ENCODE results near the gene MYO5B. TPM values are rescaled to one million over a fixed set of nuclear protein-coding genes. Genes with fewer than 3 reads are reported as not detected.

MYO5B gene
- total RNA-seq, 1 donor from 2014 or later, result 63.1 TPM

DNA sequence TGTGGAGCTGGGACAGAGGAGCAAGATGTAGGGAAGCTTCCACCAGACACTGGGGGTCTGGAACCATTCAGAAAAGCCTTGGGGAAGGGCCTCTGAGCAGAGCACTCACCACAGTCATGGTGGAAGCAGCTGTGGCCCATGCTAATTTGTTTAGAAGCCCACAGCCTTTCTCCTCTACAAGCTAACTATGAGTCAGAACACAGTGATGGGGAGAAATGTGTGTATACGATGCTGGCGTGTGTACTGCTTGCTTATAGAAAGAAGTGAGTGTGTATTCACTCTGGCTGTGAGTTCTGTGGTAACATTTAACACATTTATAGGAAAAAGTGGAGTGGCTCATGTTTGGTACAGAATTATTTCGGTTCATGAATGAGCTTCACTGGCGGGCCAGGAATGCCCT lies 224.6 kb downstream of the MYO5B start:
- DNase-seq (ENCODE audit: low spot score), result no peak

DNA sequence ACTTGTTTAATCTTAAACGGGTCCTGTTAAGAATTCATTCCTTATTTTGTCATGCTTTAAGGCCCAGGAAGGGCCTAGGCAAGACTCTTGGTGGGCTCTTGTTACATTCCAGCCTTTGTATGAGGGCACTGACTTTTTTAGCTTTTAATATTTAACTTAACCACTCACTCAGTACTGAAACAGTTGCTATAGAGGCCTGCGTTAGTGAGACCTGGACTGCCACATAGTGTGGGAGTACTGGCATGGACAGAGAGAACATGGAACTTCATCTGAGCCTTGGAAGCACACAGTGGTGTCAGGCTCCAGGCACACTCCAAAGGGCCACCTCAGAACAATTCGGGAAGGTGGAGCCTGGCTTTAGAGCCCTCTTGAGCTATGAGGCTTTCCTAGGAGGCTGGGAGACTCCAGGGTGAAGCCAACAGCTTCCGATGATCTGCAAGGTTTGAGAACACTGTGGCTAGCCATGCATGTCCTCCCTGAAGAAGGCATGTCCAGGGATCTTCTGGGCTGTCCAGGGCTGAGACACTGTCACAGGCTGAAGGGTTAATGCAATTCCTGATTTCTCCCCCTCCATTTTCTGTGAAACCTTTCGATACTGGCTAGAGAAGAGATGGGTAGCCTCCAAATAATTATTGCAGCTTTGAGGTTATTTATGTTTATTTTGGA lies 226.2 kb downstream of the MYO5B start:
- no peak for DNase-seq (ENCODE audit: low spot score)

DNA sequence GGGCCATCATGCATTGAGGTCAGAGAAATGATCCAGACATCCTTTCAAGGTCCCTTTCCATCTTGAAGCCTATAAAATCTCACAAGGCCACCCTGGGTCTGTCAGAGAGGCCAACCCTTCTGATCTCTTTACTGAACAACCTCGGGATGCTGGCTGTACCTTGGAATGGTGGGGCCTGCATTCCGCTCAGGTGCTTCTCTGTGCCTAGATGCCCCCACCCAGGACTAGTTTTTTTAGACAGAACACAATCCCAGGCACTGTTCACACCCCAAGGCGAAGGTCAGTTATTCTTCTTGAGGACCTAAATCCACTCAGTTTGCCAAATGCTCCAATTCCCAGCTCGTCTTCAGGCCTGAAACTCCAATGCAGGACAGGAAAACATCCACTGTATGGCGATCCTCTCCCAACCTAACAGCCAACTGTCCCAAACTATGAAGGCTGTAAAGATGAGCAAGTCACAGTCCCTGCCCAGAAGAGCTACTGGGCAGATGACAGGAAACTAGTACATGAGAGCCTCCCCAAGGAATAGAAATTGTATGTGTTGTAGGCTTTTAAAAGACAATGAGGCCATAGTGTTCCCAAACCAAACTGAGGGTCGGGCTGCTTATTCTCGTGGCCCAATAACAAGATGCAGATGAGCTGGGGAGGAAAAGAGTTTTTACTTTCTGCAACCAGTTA lies 227.2 kb downstream of the MYO5B start:
- no peak for DNase-seq (ENCODE audit: low spot score)

DNA sequence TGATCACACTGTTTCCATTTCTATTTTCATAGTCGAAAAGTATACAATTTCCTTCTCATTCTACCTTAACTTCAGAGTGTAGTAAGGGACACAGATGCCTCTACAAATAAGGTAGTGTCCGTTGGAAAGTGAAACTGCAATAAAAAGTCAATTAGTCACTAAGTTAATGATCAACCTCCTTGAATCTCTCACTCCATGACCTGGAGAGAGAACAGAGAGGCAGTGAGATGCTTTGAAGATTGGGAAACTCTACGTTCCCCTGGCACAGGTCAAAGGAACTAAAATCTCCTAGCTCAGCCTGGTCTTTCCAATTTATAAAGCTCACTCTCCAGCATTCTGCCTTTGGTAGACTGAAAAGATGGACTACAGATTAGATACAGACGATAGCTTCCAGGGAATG lies 227.8 kb downstream of the MYO5B start:
- no peak for DNase-seq (ENCODE audit: low spot score)

DNA sequence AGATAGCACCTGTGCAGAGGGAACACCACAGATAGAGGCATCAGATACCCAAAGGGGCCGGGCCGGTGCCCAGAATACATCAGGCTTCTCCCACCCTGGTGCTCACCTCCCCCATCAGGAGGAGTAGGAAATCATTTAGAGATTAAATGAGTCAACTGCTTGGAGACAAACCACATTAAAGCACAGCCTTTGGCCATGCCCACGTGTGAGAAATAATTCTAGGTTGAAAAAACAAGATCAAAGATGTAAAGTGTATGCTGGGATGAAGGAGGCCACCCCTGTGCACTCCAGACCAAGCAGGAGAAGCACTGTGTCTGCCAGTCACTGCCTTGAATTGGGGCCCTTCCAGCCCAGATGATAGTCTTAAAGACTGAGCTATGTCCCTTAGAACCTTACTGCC lies 228.9 kb downstream of the MYO5B start:
- DNase-seq (ENCODE audit: low spot score), result no peak

DNA sequence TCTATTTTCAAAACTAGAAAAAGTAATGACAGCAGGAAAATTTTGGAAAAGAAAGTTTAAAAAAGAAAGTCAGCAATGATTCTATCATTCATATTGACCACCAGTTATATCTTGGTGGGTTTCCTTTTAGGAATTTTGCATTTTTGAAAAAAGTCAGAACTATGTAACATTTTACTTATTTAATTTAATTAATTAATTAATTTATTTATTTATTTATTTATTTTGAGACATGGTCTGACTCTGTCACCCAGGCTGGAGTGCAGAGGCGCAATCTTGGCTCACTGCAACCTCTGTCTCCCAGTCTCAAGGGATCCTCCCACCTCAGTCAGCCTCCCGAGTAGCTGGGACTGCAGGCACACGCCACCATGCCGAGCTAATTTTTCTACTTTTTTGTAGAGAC lies 231.7 kb downstream of the MYO5B start:
- DNase-seq (ENCODE audit: low spot score), result no peak

DNA sequence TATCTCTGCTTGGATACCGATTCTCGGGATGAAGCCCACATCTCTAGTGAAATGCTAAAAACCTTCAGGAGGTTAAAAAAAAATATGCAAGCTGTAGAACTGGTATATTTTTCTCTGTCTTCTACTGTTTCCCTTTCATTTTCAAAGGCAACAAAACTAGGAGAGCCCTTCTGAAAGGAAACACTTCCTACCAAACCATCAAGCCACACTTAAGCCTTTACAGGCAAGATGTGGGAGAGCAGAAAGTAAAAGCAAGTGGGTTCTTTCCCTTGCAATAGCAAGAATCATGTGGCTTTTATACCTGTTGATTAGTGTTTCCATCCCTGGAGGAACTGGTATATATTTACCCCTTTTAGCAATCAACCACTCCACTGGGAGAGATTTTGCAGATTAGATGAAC lies 233.7 kb downstream of the MYO5B start:
- DNase-seq (ENCODE audit: low spot score), result no peak

DNA sequence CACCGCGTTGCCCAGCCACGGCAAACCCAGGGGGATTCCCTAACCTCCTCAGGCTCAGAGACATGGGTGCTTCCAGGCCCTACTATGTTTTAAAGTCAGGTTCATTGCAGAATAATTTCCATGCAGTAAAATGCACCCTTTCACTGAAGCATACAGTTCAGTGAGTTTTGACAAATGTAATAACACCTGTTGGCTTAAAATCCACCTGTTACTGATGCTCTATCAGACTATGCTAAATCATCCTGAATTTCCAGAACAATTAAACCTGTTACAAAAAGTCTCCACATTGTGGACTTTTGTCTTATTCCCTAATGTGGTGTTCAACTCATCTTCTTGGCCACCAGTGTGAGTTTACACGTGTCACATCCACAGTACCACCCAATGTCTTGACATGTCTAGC lies 234.6 kb downstream of the MYO5B start:
- no peak for DNase-seq (ENCODE audit: low spot score)

DNA sequence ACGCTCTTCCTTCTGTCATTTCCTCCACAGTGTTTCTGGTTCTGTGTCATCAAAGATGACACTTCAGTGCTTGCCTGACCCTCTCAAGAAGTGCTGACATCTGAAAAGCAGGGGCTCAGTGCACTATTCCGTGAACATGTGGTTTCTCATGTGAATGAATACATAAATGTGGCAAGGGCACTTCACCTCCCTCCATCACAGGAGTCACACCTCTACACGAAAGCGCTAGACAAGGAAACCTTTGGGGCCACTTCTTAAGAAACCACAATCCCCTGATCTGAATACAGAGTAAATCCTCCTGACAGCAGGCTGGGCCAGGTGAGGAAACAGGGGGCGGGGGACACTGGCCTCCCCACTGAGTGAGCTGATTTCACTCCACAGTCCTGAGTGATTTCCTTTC lies 235.8 kb downstream of the MYO5B start:
- DNase-seq (ENCODE audit: low spot score), result no peak

DNA sequence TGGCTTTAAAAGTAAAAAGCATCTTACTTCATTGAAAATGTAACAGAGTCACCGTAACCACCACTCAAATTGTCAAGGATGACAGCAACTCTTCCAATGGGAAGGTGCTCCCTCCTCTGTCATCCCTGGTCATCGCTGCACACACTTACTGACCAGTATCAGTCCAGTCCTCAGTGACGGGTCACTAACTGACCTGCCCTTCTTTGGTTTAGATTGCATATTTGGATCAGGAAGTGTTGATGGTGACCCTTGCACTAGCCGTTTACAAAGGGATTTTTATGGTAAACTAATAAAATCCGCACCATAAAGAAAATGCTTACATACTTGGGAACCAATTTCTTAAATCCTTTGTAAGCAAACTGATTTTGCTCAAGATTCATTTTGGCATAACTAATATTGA lies 239.7 kb downstream of the MYO5B start:
- DNase-seq (ENCODE audit: low spot score), result no peak

DNA sequence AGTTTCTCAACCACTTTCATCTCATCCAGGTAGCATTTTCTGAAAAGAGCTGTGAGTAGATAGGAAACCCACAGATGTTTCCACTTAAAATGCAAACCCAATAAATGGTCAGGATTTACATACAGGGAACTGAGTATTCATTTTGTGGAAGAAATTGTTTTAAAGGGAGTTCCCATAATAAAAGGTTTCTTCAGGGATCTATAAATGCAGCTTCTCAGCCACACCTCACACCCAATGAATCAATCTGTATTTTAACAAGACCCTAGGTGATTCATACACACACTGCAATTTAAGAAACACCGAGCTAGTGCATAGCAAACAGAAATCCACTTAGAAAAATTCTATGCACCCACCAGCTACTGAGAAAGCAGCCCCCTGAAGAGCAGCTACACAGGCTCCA lies 241.6 kb downstream of the MYO5B start:
- DNase-seq (ENCODE audit: low spot score), result no peak

DNA sequence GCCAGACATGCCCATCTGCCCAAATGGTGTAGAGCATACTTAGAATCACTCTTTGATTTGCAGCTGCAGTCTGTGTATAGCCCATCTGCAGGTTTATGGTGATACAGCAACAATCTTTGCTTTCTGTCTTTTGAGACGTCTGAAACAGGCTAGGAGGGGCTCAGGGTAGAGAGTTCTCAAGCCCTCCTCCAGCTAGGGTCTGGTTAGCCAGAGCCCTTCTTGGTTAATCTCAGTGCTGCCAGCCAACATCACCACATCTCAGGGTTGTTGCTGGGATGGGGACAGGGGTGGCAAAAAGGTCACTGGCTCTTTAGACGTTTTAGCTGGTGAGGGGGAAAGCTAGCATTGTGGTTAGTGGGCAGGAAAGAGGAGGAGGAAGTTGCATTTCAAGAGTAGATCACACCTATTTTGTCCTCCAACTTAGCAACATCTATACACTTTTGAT lies 245.0 kb downstream of the MYO5B start:
- no peak for DNase-seq (ENCODE audit: low spot score)

DNA sequence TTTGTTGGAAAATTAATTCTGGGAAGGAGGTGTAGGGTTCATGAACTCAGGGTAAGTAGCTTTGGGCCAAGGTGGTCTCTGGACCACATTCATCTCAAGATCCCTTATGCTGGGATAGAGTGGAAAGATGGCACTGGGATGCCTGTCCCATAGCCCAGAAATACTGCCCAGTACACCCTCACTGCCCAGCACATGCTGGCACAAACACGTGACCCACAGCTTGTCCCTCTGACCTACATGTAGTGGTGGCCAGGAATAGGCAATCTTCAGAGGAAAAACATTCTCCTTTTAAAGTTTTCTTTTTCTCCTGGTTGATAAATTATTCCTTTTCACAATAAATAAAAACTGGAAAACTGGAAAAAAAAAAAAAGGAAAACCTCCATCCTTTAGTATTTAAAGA lies 246.0 kb downstream of the MYO5B start:
- no peak for DNase-seq (ENCODE audit: low spot score)

DNA sequence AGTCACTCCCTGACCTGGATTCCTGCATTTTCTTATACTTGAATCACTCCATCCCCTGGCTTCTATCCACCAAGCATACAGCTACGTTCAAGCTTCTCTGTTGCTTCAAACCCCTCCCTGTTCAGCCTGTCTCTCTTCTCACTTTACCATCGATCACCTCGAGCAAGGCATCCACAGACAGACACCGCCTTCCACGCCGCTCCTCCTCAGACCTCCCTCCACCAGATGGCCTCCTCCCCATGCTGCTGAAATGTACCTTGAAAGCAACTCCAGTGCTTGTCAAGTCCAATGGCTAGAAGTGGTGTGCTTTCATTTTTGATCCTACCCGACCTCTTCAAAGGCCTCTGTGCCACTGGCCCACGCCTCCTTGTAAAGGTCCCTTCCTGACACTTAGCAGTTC lies 250.3 kb downstream of the MYO5B start:
- DNase-seq (ENCODE audit: low spot score), result peak; percentile 22

DNA sequence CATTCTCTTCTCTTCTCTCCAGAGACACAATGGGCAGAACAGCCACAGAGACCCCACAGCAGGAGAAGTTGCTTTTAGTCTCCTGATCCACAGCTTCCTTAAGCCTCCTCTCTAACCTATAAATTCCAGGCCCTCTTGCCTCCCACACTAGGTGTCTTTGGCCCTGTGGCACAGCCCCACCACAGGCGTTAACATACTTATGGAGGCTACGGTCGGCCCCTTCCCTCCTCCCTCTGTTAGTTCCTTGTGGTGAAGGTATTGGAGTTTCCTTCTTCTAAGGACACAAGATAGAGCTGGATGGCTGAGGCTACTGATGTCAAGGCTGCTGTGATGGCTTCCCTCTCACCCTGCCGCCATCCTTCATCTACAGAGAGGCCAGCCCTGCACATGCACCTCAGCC lies 258.1 kb downstream of the MYO5B start:
- no peak for DNase-seq (ENCODE audit: low spot score)

DNA sequence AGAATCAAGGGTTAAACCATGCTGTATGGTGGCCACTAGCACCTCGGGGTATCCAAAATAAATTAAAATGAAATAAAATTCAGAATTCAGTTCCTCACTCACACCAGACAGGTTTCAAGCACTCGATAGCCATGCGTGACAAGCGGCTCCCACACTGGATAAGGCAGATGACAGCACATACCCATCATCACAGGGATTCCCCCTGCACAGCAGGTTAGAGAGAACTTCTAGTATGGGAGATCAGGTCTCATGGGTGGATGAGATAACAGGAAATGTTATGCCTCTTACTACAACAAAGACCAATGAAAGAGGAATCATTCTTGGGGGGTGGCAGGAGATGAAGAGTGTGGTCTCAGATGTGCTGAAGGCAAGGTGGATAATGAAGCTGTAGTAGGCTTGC lies 259.7 kb downstream of the MYO5B start:
- DNase-seq (ENCODE audit: low spot score), result no peak

DNA sequence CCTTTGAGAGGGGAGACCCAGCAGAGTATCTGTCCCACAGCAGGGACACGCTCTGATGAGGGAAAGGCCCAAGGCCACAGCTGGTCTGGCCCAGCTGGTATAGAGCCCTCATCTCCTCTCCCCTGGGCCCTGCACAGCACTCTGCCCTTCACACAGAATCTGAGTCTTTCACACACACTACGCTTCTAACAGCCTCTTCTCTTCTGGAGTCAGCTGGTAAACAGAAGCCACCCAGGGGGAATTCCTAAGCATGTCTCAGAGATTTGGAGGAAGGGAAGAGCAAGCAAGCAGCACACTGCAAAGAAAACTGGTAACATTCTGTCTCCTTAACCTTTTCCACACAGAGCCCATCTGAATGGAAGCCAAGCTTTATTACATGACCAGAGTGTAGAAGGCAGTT lies 260.5 kb downstream of the MYO5B start:
- no peak for DNase-seq (ENCODE audit: low spot score)

DNA sequence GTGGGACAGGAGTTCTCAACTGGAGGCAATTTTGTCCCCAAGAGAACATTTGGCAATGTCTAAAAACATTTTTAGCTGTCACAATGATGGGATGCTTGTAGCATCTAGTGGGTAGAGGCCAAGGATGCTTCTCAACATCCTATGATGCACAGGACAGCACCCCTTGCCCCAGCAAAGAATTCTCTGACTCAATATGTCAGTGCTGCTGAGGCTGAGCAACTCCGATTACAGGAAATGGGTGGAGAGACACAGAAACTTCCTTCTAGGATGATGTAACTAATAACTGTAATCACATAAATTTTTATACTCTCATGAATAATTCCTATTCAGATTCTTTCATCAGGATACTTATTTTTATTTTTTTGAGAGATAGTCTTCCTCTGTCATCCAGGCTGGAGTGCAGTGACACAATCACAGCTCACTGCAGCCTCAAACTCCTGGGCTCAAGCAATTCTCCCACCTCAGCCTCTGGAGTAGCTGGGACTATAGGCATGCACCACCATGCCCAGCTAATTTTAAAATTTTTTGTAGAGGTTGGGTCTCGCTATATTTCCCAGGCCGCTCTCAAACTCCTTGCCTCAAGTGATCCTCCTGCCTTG lies 261.3 kb downstream of the MYO5B start:
- DNase-seq (ENCODE audit: low spot score), result no peak

DNA sequence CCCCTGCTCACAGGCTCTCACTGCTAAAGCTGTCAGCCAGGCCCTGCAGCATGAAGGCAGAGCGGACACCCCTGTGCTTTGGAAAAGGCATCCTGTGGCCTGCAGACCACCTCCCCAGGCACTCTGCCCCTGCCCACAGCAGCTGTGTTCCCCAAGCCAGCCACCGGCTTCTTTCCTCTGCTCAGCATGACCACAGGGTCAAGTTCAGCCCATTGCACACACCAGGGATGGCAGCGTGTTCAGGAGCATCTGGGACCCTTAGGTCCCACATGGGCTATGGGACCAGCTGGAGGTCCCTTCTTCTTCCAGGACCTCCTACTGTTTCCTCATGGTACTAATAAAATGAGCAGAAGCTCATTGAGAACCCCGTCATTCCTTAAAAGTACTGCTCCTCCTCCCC lies 263.2 kb downstream of the MYO5B start:
- no peak for DNase-seq (ENCODE audit: low spot score)

DNA sequence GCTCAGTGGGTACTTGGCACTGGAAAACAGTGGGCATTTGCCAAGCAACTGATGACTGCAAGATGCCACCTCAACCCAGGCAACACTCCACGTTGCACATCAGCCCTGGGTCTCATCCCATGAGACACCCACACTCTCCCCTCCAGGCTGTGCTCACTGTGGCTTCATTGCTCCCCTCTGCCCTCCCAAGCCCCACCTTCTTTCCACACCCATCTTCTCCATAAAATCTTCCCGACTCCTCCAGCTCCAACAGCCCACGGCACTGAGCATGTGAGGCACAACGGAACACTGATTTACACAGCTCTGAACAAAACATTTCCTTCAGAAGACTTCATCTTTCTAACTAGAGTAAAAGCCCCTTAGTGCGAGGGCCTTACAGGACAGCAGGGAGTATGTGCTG lies 263.8 kb downstream of the MYO5B start:
- DNase-seq (ENCODE audit: low spot score), result no peak

DNA sequence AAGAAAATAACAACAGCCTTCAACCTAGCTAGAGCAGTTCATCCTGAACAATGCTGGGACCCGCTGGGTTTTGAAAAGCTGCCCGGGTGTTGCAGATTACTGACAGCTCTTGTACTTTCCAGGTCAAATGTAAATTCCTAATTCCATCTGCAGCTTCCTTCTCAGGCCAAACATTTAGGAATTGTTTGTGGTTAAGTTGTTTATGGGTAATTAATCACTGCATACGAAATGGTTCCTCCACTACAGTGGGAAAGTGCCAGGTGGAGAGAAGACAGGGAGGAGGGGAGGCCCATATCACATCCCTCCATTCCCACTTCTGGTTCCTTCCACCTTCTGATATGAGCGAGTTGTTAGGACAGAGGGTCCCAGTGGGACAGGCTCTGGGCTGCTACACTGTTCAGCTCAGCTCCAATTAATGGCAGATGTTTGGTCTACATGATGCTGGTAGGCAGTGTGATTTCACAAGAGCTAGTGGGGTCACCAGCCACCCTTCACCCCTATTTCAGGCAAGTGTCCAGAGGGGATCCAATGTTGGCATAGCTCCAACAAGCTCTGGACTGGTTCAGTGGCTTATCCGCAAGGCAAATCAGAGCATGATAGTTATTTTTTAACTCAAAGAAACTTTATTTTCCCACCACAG lies 268.7 kb downstream of the MYO5B start:
- DNase-seq (ENCODE audit: low spot score), result no peak

DNA sequence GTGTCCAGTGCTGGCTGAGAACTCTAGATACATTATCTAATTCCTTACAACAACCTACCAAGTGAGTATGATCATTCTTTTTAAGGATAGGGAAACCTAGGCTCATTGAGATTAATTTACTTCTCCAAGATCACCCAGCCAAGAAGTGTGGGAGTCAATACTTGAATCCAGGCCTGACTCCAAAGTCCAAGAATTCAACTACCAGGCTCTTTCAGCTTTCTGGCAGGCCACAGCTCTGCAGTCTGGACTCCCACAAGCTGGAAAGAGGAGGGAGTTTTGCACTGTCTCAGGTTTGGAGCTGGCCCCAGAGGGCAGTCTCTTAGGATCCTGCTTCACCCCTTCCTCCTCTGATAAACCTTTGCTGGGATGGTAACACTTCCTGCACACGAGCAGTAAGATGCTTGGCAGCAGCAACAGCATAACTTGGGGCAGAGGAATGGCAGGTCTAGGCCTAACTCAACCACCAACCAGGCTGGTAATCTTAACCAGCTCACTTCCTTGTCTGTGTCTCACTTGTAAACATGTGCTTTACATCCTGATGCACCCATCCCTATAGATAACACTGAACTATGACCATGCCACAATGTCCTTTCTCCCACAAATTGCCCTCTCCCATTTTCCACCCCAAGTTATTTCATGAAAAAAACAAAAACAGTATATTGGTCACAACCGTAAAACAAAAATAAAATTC lies 270.5 kb downstream of the MYO5B start:
- DNase-seq (ENCODE audit: low spot score), result peak; percentile 19
